ENCODE data around the gene RARB.

The RARB gene

DNA sequence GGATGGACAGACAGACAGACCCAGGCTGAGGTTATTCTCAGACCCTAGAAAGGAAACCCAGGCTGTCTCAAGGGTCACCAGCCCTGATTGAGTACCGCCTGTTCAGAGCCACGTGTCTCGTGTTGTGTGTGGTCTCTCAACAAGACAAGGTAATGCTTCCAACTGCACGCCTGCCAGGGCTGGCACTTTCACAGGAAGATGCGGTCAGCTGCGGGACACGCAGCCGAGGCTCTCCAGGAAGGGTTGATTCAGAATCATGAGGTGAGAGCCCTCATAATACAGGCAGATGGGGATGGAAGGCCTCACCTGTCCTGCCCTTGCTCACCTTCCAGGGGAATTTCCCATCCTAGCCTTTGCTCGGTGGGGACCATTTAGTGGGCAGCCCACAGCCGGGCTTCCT lies 155.3 kb downstream of the RARB start:
- H3K36me3 ChIP-seq (ENCODE audit: insufficient read depth, low read length): no peaks in the 10 kb centered on the region
- no peak for DNase-seq (ENCODE audit: low read depth, low spot score)
- no peak for TF ChIP-seq FOXP2 (optimal IDR thresholded peaks at IDR 0.05; ENCODE audit: control extremely low read depth, extremely low read length, insufficient read depth)
- TF ChIP-seq POLR2AphosphoS5 (IDR thresholded peaks at IDR 0.05; ENCODE audit: borderline replicate concordance, low read depth, low read length): no peak
- no peak for TF ChIP-seq EZH2 (IDR thresholded peaks at IDR 0.05)
- H3K4me3 ChIP-seq: no peak overlapping the region
- H3K9me3 ChIP-seq (ENCODE audit: low read depth, low read length): no peaks in the 10 kb centered on the region
- H3K27ac ChIP-seq: no peak overlapping the region
- no peak overlapping the region for H3K9ac ChIP-seq (ENCODE audit: insufficient read length)

DNA sequence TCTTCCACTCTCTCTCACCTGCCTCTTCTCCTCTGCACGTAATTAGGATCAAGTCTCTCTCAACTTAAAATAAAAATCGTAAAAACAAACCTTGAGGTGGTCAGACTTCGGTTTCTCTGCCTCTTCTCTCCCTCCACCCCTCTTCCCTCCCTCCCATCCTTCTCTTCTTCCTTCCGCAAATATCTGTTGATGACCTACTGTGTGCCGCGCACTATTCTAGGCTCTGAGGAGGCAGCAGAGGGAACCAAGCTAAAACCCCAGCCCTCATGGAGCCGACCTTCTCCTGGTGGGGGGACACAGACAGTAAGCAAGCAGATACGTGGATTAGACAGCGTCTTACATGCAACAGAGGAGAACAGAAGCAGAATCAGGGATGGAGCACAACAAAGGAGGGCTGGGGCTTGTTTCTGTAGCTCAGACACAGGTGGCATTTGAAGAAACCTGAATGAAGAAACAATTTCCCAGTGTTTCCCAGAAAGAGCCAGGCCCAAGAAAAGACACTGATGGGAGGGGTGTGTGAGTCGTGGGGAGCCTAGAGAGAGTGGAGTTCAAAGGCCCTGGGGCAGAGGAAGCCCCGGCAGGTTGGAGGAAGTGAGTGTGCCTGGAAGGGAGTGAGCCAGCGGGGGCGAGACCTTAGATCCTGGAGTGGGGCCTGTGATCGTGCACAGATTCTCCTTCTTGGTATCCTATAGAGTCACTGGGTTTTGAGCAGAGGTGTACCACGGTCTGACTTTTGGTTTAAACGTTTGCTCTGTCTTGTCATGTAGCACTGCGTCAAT lies 156.1 kb downstream of the RARB start:
- Histone ChIP-seq H3K4me3 (no peak overlapping the region), H3K27ac (no peak overlapping the region), H3K9me3 (ENCODE audit: low read depth, low read length) (no peaks in the 10 kb centered on the region), H3K36me3 (ENCODE audit: insufficient read depth, low read length) (no peaks in the 10 kb centered on the region), H3K9ac (ENCODE audit: insufficient read length) (no peak overlapping the region)
- TF ChIP-seq POLR2AphosphoS5 (IDR thresholded peaks at IDR 0.05; ENCODE audit: borderline replicate concordance, low read depth, low read length): no peak
- no peak for TF ChIP-seq EZH2 (IDR thresholded peaks at IDR 0.05)
- no peak for TF ChIP-seq FOXP2 (optimal IDR thresholded peaks at IDR 0.05; ENCODE audit: control extremely low read depth, extremely low read length, insufficient read depth)
- no peak for DNase-seq (ENCODE audit: low read depth, low spot score)

DNA sequence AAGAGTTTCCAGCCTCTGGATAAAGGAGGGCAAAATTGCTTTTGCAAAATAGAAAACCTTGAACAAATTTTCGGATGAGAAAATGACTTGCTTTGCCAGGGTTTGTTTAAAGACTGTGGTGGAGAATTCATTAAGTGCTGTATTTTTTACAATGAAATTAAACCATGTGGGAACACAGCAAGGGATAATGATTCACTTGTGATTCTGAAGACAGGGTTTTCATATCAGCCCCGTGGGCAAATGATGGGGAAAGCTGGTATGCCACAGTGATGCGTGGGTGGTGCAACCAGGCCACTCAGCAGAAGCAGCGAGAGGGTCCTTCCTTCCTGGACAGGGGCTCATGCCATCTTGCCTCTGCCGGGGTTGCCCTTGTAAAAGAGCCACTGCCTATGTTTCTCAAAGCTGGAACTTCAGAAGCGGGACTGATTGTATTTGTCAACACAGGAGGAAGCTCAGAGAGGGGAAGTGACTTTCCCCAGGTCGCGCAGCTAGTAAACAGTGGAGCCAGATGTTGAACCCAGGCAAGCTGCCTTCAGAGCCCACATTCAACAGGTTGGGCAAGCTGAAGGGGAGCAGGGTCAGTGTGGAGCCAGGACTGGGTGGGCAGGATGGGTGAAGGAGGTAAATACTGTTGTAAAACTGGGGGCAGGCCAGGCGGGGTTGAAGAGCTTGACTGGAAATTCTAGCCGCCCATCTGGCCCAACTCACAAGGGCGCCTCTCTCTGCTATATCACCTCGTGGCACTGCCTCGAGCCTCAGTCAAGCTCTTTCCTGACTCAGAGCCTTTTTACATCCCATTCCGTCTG lies 157.5 kb downstream of the RARB start:
- Histone ChIP-seq H3K9ac (ENCODE audit: insufficient read length) (no peak overlapping the region), H3K9me3 (ENCODE audit: low read depth, low read length) (no peaks in the 10 kb centered on the region), H3K27ac (no peak overlapping the region), H3K36me3 (ENCODE audit: insufficient read depth, low read length) (no peaks in the 10 kb centered on the region), H3K4me3 (no peak overlapping the region)
- TF ChIP-seq EZH2 (IDR thresholded peaks at IDR 0.05): no peak
- TF ChIP-seq FOXP2 (optimal IDR thresholded peaks at IDR 0.05; ENCODE audit: control extremely low read depth, extremely low read length, insufficient read depth): no peak
- DNase-seq (ENCODE audit: low read depth, low spot score): no peak

DNA sequence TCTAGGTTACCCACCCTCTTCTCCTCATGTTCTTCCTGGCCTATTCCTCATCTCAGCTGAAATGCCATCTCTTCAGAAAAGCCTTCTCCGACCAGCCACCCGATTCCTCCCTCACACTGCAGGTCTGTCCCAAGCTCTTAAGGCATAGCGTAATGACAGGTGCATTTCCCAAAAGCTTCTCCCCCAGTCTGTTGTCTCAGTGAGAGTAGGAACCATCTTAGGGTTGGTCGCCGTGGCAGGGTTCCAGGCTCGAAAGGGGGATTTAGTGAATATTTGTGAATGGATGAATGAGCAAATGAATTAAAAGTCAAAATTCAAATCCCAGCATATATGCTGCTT lies 158.1 kb downstream of the RARB start:
- H3K4me3 ChIP-seq: no peak overlapping the region
- no peaks in the 10 kb centered on the region for H3K9me3 ChIP-seq (ENCODE audit: low read depth, low read length)
- no peaks in the 10 kb centered on the region for H3K36me3 ChIP-seq (ENCODE audit: insufficient read depth, low read length)
- no peak for DNase-seq (ENCODE audit: low read depth, low spot score)
- TF ChIP-seq FOXP2 (optimal IDR thresholded peaks at IDR 0.05; ENCODE audit: control extremely low read depth, extremely low read length, insufficient read depth): no peak
- no peak overlapping the region for H3K27ac ChIP-seq
- H3K9ac ChIP-seq (ENCODE audit: insufficient read length): no peak overlapping the region

DNA sequence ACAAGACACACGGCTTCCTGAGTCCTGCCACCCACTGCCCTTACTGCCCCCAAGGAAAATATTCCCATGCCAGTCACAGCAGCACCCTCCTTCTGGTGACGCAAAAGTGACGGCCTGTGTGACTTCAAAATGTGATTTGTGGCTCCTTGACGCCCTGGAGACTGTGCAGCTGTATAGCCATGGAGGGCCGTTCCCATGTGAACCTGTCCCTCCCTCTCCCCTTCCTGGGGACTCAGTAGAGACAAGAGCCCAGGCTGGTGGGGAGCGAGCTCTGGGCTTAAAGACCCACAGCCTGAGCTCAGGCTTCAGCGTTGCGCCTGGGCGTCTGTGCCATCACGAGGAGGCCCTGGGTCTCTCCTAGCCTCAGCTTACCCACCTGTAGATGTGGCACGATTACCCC lies 158.5 kb downstream of the RARB start:
- H3K27ac ChIP-seq: no peak overlapping the region
- H3K4me3 ChIP-seq: no peak overlapping the region
- H3K9me3 ChIP-seq (ENCODE audit: low read depth, low read length): no peaks in the 10 kb centered on the region
- DNase-seq (ENCODE audit: low read depth, low spot score): no peak
- TF ChIP-seq POLR2AphosphoS5 (IDR thresholded peaks at IDR 0.05; ENCODE audit: borderline replicate concordance, low read depth, low read length) (no peak), EZH2 (IDR thresholded peaks at IDR 0.05) (no peak)
- no peak overlapping the region for H3K9ac ChIP-seq (ENCODE audit: insufficient read length)
- no peaks in the 10 kb centered on the region for H3K36me3 ChIP-seq (ENCODE audit: insufficient read depth, low read length)

DNA sequence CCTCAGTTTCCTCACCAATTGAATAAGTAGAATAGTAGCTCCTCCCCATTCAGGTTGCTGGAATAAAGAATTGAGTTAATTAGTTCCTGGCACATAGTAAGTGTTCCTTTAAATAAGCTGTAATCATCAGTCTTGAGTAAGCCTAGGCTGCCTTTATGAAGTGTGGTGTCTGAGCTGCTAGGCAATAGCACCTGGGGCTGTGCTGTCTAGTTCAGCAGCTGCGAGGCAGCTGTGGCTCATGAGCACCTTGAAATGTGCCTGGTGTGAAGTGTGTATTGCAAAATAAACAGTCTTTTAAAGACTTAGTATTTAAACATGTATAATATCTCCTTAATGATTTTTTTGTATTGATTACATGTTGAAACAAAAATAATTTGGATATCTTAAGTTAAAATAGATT lies 159.0 kb downstream of the RARB start:
- H3K9me3 ChIP-seq (ENCODE audit: low read depth, low read length): no peaks in the 10 kb centered on the region

DNA sequence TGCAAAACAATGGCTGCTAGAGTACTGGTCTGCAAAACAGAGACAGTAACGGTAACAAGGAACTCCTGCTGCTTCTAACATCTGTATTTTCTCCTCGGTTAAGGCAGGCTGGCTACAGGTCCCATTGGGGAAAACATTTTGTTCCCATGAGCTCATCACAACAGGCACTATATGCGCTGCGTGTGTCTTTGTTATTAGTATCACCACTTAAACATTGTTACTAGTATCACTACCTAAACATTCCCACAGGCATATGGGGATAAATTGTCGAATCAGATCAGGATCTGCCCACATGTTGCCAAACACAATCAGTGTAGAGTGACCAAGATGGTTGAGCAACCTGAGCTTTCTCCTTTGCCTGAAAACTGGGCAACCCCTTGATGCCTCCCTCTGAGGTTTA lies 159.5 kb downstream of the RARB start:
- no peak overlapping the region for H3K9ac ChIP-seq (ENCODE audit: insufficient read length)
- no peaks in the 10 kb centered on the region for H3K36me3 ChIP-seq (ENCODE audit: insufficient read depth, low read length)
- no peak for DNase-seq (ENCODE audit: low read depth, low spot score)
- H3K9me3 ChIP-seq (ENCODE audit: low read depth, low read length): no peaks in the 10 kb centered on the region
- H3K27ac ChIP-seq: no peak overlapping the region
- TF ChIP-seq EZH2 (IDR thresholded peaks at IDR 0.05) (no peak), POLR2AphosphoS5 (IDR thresholded peaks at IDR 0.05; ENCODE audit: borderline replicate concordance, low read depth, low read length) (no peak), FOXP2 (optimal IDR thresholded peaks at IDR 0.05; ENCODE audit: control extremely low read depth, extremely low read length, insufficient read depth) (no peak)
- no peak overlapping the region for H3K4me3 ChIP-seq

More for the DNA sequence above, 159.0 kb downstream of the RARB start:
- Histone ChIP-seq H3K36me3 (ENCODE audit: insufficient read depth, low read length) (no peaks in the 10 kb centered on the region), H3K4me3 (no peak overlapping the region), H3K27ac (no peak overlapping the region), H3K9ac (ENCODE audit: insufficient read length) (no peak overlapping the region)
- no peak for DNase-seq (ENCODE audit: low read depth, low spot score)
- no peak for TF ChIP-seq FOXP2 (optimal IDR thresholded peaks at IDR 0.05; ENCODE audit: control extremely low read depth, extremely low read length, insufficient read depth)

DNA sequence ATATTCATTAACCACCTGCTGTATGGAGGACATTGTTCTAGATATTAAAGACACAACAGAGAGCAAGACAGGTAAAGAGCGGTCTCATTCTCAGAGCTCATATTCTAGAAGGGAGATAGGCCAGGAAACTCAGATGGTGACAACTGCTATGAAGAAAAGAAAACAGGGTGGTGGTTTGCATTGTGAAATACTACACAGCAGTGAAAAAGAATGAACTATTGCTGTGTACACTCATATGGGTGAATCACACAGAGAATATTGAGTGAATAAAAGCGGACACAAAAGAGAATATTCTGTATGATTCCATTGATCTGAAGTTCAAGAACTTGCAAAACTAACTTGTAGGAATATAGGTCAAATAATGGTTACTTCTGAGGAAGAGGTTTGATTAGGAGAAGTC lies 159.9 kb downstream of the RARB start:
- Histone ChIP-seq H3K4me3 (no peak overlapping the region), H3K27ac (no peak overlapping the region), H3K9me3 (ENCODE audit: low read depth, low read length) (no peaks in the 10 kb centered on the region), H3K9ac (ENCODE audit: insufficient read length) (no peak overlapping the region), H3K36me3 (ENCODE audit: insufficient read depth, low read length) (no peaks in the 10 kb centered on the region)
- TF ChIP-seq POLR2AphosphoS5 (IDR thresholded peaks at IDR 0.05; ENCODE audit: borderline replicate concordance, low read depth, low read length): no peak
- no peak for TF ChIP-seq EZH2 (IDR thresholded peaks at IDR 0.05)
- TF ChIP-seq FOXP2 (optimal IDR thresholded peaks at IDR 0.05; ENCODE audit: control extremely low read depth, extremely low read length, insufficient read depth): no peak
- no peak for DNase-seq (ENCODE audit: low read depth, low spot score)
